ENCODE data around the gene WNT3A.

Gene WNT3A

DNA sequence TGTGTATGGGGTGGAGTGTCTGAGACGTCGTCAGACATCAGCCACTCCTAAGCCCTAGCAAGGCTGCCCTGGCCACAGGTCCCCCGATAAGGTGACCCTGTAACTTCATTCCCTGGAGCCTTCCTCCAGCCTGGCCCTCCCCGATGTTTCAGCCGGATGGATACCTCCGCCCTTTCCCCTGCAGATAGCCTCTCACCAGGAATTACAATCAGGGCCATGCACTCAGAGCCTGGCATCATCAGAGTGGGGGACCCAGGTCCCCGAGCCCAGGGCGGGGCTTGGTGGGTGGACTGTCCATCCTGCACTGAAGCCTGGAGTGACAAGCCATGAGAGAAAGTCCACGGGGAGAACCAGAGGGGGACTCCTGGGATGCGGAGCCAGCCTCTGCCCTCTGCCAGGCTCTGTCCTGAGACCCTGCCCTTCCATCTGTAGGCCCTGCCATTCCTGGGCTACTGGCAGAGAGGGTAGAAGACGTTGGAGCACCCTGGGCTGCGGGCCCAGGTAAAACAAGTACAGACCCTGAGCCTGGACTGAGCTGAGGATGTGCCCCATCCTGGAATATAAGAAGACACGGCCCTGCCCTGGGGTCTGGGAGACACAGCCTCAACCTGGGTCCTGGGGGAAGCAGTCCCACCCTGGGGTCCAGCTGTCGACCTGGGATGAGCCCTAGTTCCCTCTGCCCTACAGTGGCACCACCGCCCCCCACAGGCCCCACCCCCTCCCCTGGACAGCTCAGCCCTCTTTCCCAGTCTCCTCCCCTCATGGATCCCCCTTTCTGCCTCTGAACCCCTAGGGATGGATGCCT, 58.9 kb downstream of the WNT3A start:
- peaks cover 5% of the 10 kb centered on the region for H3K27me3 ChIP-seq (replicated peaks)
- no peaks in the 10 kb centered on the region for H3K36me3 ChIP-seq (replicated peaks)
- DNase-seq, result no peak
- H3K27ac ChIP-seq, result no peak overlapping the region
- TF ChIP-seq, protein P1, sequence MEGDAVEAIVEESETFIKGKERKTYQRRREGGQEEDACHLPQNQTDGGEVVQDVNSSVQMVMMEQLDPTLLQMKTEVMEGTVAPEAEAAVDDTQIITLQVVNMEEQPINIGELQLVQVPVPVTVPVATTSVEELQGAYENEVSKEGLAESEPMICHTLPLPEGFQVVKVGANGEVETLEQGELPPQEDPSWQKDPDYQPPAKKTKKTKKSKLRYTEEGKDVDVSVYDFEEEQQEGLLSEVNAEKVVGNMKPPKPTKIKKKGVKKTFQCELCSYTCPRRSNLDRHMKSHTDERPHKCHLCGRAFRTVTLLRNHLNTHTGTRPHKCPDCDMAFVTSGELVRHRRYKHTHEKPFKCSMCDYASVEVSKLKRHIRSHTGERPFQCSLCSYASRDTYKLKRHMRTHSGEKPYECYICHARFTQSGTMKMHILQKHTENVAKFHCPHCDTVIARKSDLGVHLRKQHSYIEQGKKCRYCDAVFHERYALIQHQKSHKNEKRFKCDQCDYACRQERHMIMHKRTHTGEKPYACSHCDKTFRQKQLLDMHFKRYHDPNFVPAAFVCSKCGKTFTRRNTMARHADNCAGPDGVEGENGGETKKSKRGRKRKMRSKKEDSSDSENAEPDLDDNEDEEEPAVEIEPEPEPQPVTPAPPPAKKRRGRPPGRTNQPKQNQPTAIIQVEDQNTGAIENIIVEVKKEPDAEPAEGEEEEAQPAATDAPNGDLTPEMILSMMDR (IDR thresholded peaks at IDR 0.05; ENCODE audit: low read depth, low read length, missing control alignments), result no peak
- no peak overlapping the region for H3K4me3 ChIP-seq (ENCODE audit: low read depth, low read length)
- in situ Hi-C loops (cut with HindIII; ENCODE audit: low pct_ligation_motif_present, low sequenced_read_pairs), result no loop called here

DNA sequence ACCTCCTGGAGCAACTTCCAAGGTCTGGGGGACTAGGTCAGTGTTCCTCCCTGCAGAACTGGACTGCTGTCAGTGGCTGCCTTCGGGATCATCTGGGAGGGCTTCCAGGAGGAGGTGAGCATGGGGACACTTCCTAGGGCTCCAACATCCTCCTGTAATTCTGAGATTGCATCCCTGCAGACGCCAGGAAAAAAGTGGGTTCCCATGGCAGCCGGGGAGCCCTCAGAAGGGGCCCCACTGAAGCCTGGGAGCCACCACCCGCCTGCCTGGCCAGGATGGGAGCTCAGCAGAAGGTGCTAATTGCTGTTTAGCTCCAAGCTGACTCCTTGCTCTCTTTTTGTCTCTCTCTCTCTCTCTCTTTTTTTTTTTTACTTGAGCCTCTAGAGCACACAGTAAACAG, 59.6 kb downstream of the WNT3A start:
- peaks cover 6% of the 10 kb centered on the region for H3K27me3 ChIP-seq (replicated peaks)
- DNase-seq, result no peak
- in situ Hi-C loops (cut with HindIII; ENCODE audit: low pct_ligation_motif_present, low sequenced_read_pairs), result no loop called here

DNA sequence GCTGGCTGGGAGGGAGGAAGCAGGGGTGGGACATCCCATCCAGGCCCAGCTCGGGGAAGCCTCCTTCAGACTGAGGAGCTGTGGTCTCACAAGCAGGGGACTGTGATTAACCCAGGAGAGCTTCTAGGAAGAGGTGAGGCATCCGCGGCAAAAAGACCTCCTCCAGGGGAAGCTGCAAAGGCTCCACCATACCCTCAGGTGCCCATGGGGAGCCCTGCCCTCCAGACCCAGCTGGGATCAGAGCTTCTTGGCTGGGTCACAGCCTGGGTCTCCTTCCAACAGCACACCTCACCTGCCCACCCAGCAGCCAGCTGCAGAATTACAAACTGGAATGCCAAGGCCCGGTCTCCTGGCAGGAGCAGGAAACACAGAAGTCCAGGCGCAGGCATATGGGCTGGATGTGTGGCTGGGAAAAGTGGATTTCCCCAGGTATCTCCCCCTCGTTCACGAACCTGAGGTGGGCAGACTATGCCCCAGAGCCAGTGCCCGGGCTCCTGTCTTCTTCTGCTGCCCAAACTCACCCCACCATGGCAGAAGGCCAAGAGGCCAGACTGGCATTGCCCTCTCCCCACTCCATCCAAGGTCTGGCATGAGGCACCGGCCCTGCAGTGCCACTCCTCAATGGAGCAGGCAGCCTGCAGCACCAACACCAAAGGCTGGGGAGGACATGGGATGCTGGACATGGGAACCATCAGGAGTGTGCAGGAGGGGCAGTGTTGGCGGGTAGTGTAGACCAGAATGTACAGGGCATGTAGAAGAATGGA, 60.3 kb downstream of the WNT3A start:
- no peak for DNase-seq
- Histone ChIP-seq H3K27ac (no peak overlapping the region), H3K27me3 (replicated peaks) (peaks cover 6% of the 10 kb centered on the region), H3K36me3 (replicated peaks) (no peaks in the 10 kb centered on the region), H3K4me3 (ENCODE audit: low read depth, low read length) (no peak overlapping the region)
- TF ChIP-seq, protein P1 (IDR thresholded peaks at IDR 0.05; ENCODE audit: low read depth, low read length, missing control alignments), result no peak
- in situ Hi-C loops (cut with HindIII; ENCODE audit: low pct_ligation_motif_present, low sequenced_read_pairs), result no loop called here

More for the DNA sequence above, 59.6 kb downstream of the WNT3A start:
- Histone ChIP-seq H3K4me3 (ENCODE audit: low read depth, low read length) (no peak overlapping the region), H3K27ac (no peak overlapping the region), H3K36me3 (replicated peaks) (no peaks in the 10 kb centered on the region)
- TF ChIP-seq, protein P1 (IDR thresholded peaks at IDR 0.05; ENCODE audit: low read depth, low read length, missing control alignments), result no peak

DNA sequence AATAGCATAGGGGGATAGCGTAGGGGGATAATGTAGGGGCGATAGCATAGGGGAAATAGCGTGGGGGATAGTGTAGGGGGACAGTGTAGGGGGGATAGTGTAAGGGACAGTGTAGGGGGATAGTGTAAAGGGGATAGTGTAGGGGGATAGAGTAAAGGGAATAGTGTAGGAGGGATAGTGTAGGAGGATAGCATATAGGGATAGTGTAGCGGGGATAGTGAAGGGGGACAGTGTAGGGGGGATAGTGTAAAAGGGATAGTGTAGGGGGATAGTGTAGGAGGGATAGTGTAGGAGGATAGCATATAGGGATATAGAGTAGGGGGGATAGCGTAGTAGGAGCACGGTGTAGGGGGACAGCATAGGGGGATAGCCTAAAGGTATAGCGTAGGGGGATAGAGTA, 61.6 kb downstream of the WNT3A start:
- in situ Hi-C loops (cut with HindIII; ENCODE audit: low pct_ligation_motif_present, low sequenced_read_pairs), result no loop called here
- TF ChIP-seq, protein P1 (IDR thresholded peaks at IDR 0.05; ENCODE audit: low read depth, low read length, missing control alignments), result no peak

DNA sequence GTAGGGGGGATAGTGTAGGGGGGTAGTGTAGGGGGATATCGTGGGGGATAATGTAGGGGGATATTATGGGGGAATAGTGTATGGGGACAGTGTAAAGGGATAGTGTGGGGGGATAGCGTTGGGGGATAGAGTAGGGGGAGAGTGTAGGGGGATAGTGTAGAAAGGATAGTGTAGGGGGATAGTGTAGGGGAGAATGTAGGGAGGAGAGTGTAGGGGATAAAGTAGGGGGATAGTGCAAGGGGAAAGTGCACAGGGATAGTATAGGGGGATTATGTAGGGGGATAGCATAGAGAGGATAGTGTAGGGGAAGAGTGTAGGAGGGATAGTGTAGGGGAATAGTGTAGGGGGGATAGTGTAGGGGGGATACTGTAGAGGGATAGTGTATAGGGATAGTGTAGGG, 63.4 kb downstream of the WNT3A start:
- DNase-seq, result no peak
- peaks cover 6% of the 10 kb centered on the region for H3K27me3 ChIP-seq (replicated peaks)
- no peak overlapping the region for H3K27ac ChIP-seq
- TF ChIP-seq, protein P1 (IDR thresholded peaks at IDR 0.05; ENCODE audit: low read depth, low read length, missing control alignments), result no peak
- H3K4me3 ChIP-seq (ENCODE audit: low read depth, low read length), result no peak overlapping the region
- in situ Hi-C loops (cut with HindIII; ENCODE audit: low pct_ligation_motif_present, low sequenced_read_pairs), result no loop called here
- no peaks in the 10 kb centered on the region for H3K36me3 ChIP-seq (replicated peaks)

More for the DNA sequence above, 61.6 kb downstream of the WNT3A start:
- Histone ChIP-seq H3K27me3 (replicated peaks) (peaks cover 6% of the 10 kb centered on the region), H3K36me3 (replicated peaks) (no peaks in the 10 kb centered on the region), H3K4me3 (ENCODE audit: low read depth, low read length) (no peak overlapping the region), H3K27ac (no peak overlapping the region)
- DNase-seq, result no peak

All from brain microvascular endothelial cell (primary cell).